Activated CD4-positive, alpha-beta T cell treated with anti-CD3 and anti-CD28 coated beads, Interleukin-2, amount 50 U/mL, for 1 hour (primary cell): ENCODE measurements around the gene LIG3.
"Not testable (repeated sequence)": the region's sequence is repeated elsewhere in the genome, so short reads cannot be mapped to it uniquely, and the experiment has no call there.

Experiments
- DNase-seq: peaks from one replicate; pipeline ENCODE4 v3.0.0-alpha.2; 2020

The LIG3 gene

GRCh38 chr17:35000965-35001364 lies 20.7 kb downstream of the LIG3 start:
- not testable (repeated sequence) for DNase-seq

- no peak for DNase-seq
Observed at GRCh38 chr17:35001549-35001948, 21.2 kb downstream of the LIG3 start.

GRCh38 chr17:35002876-35003551 lies 22.7 kb downstream of the LIG3 start:
- DNase-seq: no peak

GRCh38 chr17:35003778-35004177 lies 23.5 kb downstream of the LIG3 start:
- no peak for DNase-seq

- DNase-seq: no peak
Observed at GRCh38 chr17:35006345-35006744, 26.0 kb downstream of the LIG3 start.

- DNase-seq: no peak
Observed at GRCh38 chr17:35006961-35007360, 26.6 kb downstream of the LIG3 start.

GRCh38 chr17:35010093-35010492 lies 29.8 kb downstream of the LIG3 start:
- no peak for DNase-seq

- DNase-seq: no peak
Observed at GRCh38 chr17:35011671-35012216, 31.4 kb downstream of the LIG3 start.

- DNase-seq: no peak
Observed at GRCh38 chr17:35016369-35016768, 36.1 kb downstream of the LIG3 start.

- DNase-seq: no peak
Observed at GRCh38 chr17:35017021-35017420, 36.7 kb downstream of the LIG3 start.

- DNase-seq: no peak
Observed at GRCh38 chr17:35018814-35019213, 38.5 kb downstream of the LIG3 start.

- DNase-seq: no peak
Observed at GRCh38 chr17:35019386-35020179, 39.3 kb downstream of the LIG3 start.

- DNase-seq: no peak
Observed at GRCh38 chr17:35021520-35022380, 41.4 kb downstream of the LIG3 start.

GRCh38 chr17:35022536-35023063 lies 42.3 kb downstream of the LIG3 start:
- peak; percentile 67 for DNase-seq

- DNase-seq: no peak
Observed at GRCh38 chr17:35023538-35023937, 43.2 kb downstream of the LIG3 start.

- no peak for DNase-seq
Observed at GRCh38 chr17:35025541-35025940, 45.2 kb downstream of the LIG3 start.

GRCh38 chr17:35028097-35028496 lies 47.8 kb downstream of the LIG3 start:
- not testable (repeated sequence) for DNase-seq

GRCh38 chr17:35028531-35029262 lies 48.4 kb downstream of the LIG3 start:
- DNase-seq: no peak

GRCh38 chr17:35030780-35031179 lies 50.5 kb downstream of the LIG3 start:
- no peak for DNase-seq

- no peak for DNase-seq
Observed at GRCh38 chr17:35038453-35038852, 58.1 kb downstream of the LIG3 start.

GRCh38 chr17:35041390-35041789 lies 61.1 kb downstream of the LIG3 start:
- no peak for DNase-seq

GRCh38 chr17:35044181-35044580 lies 63.9 kb downstream of the LIG3 start:
- no peak for DNase-seq
